Right cardiac atrium (tissue), 5 donors: ENCODE measurements around the gene IDS. TPM values are rescaled to one million over a fixed set of nuclear protein-coding genes. Genes with fewer than 3 reads are reported as not detected.
A peak's percentile ranks its signal among the peaks of the same experiment; 100 is the strongest.
"Not testable (repeated sequence)": the region's sequence is repeated elsewhere in the genome, so short reads cannot be mapped to it uniquely, and the experiment has no call there.

Source experiments
- ATAC-seq, 2 donors: fragments of 200-7000 bp; cut with Tn5 transposase; one replicate each; pipeline versions ENCODE4 v1.8.0 to v1.9.1; 2020; ENCODE audit warnings: moderate library complexity in 2 of 2, mild to moderate bottlenecking in 1 of 2
- DNase-seq, 3 donors: peaks; one replicate each; pipeline ENCODE4 v3.0.0-alpha.2; 2020
- H3K27ac ChIP-seq: one replicate; pipeline ENCODE4 v1.5.1; 2013; ENCODE audit warnings: mild to moderate bottlenecking, low read length, control low read depth, moderate library complexity
- H3K27me3 ChIP-seq: one replicate; pipeline ENCODE4 v1.6.1; 2013; ENCODE audit not compliant: control insufficient read depth, insufficient read depth
- H3K4me1 ChIP-seq: one replicate; pipeline ENCODE4 v1.6.1; 2013; ENCODE audit warnings: low read length; ENCODE audit not compliant: control insufficient read depth, insufficient read depth
- H3K4me3 ChIP-seq: one replicate; pipeline ENCODE4 v1.5.1; 2013; ENCODE audit warnings: low read length, control low read depth
- H3K9me3 ChIP-seq: one replicate; pipeline ENCODE4 v1.6.1; 2013; ENCODE audit warnings: low read length; ENCODE audit not compliant: control insufficient read depth
- WGBS: extraction: QIAGEN DNeasy Blood & Tissue Kit; methylation state at CpG from one replicate; pipeline ENCODE4 v1.1.7; 2013; 5-methylcytosine and 5-hydroxymethylcytosine counted together
- intact Hi-C, 4 donors: fragments of 100-400 bp; cut with DNase I; formaldehyde crosslinking; loops; one replicate each; pipeline versions ENCODE4 v1.11.0 to v1.14.0; 2022 to 2023
- long read RNA-seq, 4 donors: library from polyadenylated mRNA; unstranded; transcript quantifications; one replicate each; pipeline ENCODE4 v2.0.0, GENCODE V29; 2020 to 2021
- polyA plus RNA-seq: library from polyadenylated mRNA; stranded (reverse); fragments of 200-250 nt; gene quantifications from one replicate; pipeline ENCODE4 v1.2.3, GENCODE V29; 2013
- total RNA-seq, 4 donors: library from RNA; stranded (reverse); fragmentation: NEBNext Ultra II Directional; extraction: Animal tissue kit (Norgen Biotek cat#: 25700); gene quantifications; one replicate each; pipeline ENCODE4 v1.2.1, GENCODE V29; 2021
- donor health status: healthy with polysubstance abuse.
- donor health status: DM: no; HTN: yes; CAD: no.
- donor health status: DM: no; HTN: no; CAD: no.
- donor health status: DM: no; HTN: yes; CAD: no; lungs with severe emphysema.
- donor health status: DM: yes; HTN: yes; CAD: no.

The IDS gene, protein sequence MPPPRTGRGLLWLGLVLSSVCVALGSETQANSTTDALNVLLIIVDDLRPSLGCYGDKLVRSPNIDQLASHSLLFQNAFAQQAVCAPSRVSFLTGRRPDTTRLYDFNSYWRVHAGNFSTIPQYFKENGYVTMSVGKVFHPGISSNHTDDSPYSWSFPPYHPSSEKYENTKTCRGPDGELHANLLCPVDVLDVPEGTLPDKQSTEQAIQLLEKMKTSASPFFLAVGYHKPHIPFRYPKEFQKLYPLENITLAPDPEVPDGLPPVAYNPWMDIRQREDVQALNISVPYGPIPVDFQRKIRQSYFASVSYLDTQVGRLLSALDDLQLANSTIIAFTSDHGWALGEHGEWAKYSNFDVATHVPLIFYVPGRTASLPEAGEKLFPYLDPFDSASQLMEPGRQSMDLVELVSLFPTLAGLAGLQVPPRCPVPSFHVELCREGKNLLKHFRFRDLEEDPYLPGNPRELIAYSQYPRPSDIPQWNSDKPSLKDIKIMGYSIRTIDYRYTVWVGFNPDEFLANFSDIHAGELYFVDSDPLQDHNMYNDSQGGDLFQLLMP
- total RNA-seq = 100 to 1,000 TPM in 3 of 4 donors, 10 to 100 TPM in 1; 89.7 to 107 (median 103) TPM
- 43.8 TPM for polyA plus RNA-seq
- long read RNA-seq, donor 1, full-length matches to known transcripts = 57 of 142 reads
- long read RNA-seq, donor 1, partial matches to known transcripts = 30 of 142 reads
- long read RNA-seq, donor 1, other reads (novel, unspliced or antisense) = 55 of 142 reads
- long read RNA-seq, donor 2, full-length matches to known transcripts = 26 of 61 reads
- long read RNA-seq, donor 2, partial matches to known transcripts = 3 of 61 reads
- long read RNA-seq, donor 2, other reads (novel, unspliced or antisense) = 32 of 61 reads
- long read RNA-seq, donor 3, full-length matches to known transcripts = 73 of 186 reads
- long read RNA-seq, donor 3, partial matches to known transcripts = 14 of 186 reads
- long read RNA-seq, donor 3, other reads (novel, unspliced or antisense) = 99 of 186 reads
- long read RNA-seq, donor 4, full-length matches to known transcripts = 17 of 80 reads
- long read RNA-seq, donor 4, partial matches to known transcripts = 7 of 80 reads
- long read RNA-seq, donor 4, other reads (novel, unspliced or antisense) = 56 of 80 reads

DNA sequence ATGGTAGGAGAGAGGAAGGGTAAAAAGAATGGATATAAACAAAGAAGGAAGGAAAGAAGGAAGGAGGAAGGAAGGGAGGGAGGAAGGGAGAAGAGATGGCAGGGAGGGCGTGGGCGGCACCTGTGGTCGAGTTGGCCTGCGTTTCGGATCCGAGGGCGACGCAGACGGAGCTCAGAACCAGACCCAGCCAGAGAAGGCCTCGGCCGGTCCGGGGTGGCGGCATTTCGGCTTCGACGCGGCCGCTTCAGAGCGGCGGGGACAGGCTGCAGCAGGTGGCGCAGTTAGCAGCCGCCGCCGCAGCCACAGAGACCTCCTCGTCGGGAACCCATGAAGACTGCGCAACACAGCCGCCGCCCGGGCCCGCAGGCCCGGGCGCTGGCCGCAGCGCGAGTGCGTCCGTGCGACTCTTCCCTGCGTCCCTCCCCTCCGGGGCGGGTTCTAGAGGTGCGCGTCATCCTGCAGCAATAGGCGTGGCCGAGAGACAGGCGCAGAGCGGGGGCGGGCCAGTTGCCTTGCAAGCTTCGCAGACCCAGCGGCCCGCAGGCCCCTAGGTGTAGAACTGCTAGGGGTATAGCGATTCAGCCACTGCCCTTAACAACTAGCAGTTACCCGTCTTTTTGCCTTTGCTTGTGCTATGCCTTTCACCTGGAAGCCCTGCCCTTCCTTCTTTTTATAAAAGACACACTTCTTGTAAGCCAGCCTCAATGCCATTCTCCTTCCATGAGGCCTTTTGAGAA, at the start of gene IDS:
TSS of gene IDS (minus strand) at position 392 of the 737 bp plus-strand sequence. CDS start at position 223, 169 bp downstream.
- Histone ChIP-seq H3K4me1 (peaks cover 5% of the 10 kb centered on the region), H3K4me3 (peak within 1 kb of the TSS; percentile 61), H3K27me3 (no peaks in the 10 kb centered on the region), H3K9me3 (no peaks in the 10 kb centered on the region), H3K27ac (peak within 1 kb of the TSS; percentile 91)
- 0% methylated on average over 54 of the region's 54 CpGs for WGBS
- ATAC-seq (peak; percentile 97 to 98), DNase-seq (peak; percentile 90 to 96 (median 95))
- intact Hi-C loops = no loop called here

DNA sequence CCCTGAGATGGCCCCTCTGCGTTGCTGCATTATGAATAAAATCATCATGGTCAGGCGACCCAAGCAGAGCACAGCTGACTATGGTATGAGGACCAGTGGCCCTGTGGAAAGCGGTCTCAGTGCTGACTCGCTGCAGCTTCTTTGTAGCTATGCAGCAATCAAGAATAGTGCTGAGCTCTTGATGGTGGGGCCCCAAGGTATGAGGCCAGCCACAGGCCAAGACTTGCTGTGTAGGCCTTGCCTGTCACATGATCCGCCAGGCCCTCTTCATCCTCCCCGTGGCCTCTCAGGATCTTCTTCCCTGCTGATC, 46.8 kb upstream of the IDS start:
- H3K4me3 ChIP-seq, intact Hi-C loops, H3K9me3 ChIP-seq, H3K4me1 ChIP-seq, DNase-seq, ATAC-seq, H3K27ac ChIP-seq, H3K27me3 ChIP-seq: not testable (repeated sequence)
- WGBS = 92% methylated on average over 2 of the region's 6 CpGs

- ATAC-seq, H3K9me3 ChIP-seq, H3K27ac ChIP-seq, DNase-seq, H3K4me1 ChIP-seq, H3K27me3 ChIP-seq, H3K4me3 ChIP-seq, intact Hi-C loops: not testable (repeated sequence)
- WGBS = no CpG with 5 or more reads among the region's 4 CpGs
Measured at GRCh38 chrX:149551245-149551938, 46.3 kb upstream of the IDS start.

DNA sequence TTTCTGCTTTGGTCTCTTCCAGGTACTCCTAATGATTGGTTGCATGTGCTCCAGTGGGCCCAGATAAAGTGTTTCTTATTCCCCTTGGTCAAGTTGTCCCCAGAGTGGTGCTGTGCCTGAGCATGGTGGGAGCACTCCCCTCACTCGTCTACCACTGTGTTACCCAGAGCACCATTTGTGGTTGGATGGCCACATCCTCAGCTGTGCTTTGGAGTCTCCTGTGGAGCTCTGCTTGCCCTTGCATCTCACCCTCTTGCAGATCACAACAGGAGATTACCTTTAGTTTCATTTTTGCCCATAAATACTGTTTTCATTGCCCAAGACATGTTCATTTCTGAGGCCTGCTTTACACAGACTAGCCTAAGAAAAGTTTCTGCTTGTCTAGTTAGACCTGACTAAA, 45.3 kb upstream of the IDS start:
- H3K9me3 ChIP-seq, H3K27me3 ChIP-seq, H3K27ac ChIP-seq, H3K4me3 ChIP-seq, DNase-seq, H3K4me1 ChIP-seq, intact Hi-C loops, ATAC-seq: not testable (repeated sequence)
- WGBS = 100% methylated on average over 1 of the region's 1 CpG

DNA sequence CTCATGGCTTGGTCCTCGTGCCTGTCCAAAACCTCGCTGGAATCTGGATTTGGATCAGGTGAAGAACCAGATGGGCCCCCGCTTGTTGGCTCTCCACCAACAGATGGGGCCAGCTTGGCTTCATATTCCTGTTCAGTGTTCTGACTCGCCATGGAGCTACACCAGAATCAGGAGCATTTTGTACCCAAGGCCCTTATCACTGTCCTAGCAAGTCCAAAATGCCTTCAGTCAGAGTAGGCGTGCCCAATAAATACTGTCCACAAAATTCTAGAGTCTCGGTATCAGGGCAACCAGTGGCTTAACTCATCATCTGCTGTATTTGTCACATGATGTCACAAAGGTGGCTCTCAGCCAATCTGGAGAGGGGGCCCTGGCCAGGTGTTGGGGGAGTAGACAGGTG, 44.6 kb upstream of the IDS start, which contains the start of gene HSFX3:
TSS of gene HSFX3 (minus strand) at position 224 of the 400 bp plus-strand sequence. CDS start at position 152, 72 bp downstream.
- H3K9me3 ChIP-seq, ATAC-seq, H3K27ac ChIP-seq, DNase-seq, H3K27me3 ChIP-seq, H3K4me3 ChIP-seq, H3K4me1 ChIP-seq, intact Hi-C loops: not testable (repeated sequence)
- WGBS = 100% methylated on average over 1 of the region's 6 CpGs

DNA sequence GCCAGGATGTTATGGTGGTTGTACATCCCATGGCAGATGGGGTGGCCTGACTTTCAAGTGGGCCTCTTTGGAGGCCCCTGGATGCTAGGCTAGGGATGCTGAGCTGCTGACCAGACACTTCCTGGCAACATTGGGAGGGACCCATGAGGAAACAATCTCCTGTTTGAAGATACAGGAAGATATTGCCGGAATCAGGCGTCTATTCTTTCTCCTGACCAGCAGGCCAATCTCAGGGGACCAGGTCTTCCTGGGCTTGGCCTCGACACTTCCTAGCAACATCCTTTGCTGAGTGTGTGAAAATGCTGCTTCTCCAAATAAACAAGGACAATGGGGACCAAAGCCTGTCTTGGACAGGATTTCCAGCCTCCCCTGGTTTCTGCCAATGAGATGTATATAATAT, 42.7 kb upstream of the IDS start:
- intact Hi-C loops, H3K4me3 ChIP-seq, ATAC-seq, H3K27ac ChIP-seq, DNase-seq, H3K4me1 ChIP-seq, H3K27me3 ChIP-seq, H3K9me3 ChIP-seq: not testable (repeated sequence)
- 60% methylated on average over 1 of the region's 3 CpGs for WGBS

DNA sequence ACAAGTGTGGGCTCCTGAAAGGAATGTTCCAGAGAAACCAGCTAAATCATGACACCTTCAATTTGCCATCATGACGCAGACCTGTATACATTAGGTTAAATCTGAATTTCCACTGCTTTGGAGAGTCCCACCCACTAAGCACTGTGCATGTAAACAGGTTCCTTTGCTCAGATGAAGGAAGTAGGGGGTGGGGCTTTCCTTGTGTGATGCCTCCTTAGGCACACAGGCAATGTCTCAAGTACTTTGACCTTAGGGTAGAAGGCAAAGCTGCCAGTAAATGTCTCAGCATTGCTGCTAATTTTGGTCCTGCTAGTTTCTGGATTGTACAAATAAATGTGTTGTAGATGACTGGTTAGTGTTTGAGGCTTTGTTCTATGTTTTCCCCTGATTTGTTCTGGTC, 41.9 kb upstream of the IDS start:
- H3K9me3 ChIP-seq, H3K27me3 ChIP-seq, H3K27ac ChIP-seq, ATAC-seq, H3K4me3 ChIP-seq, intact Hi-C loops, DNase-seq, H3K4me1 ChIP-seq: not testable (repeated sequence)
- 96% methylated on average over 1 of the region's 1 CpG for WGBS

- WGBS = 69% methylated on average over 19 of the region's 29 CpGs
- H3K27me3 ChIP-seq, H3K4me1 ChIP-seq, DNase-seq, H3K9me3 ChIP-seq, H3K27ac ChIP-seq, ATAC-seq, H3K4me3 ChIP-seq, intact Hi-C loops: not testable (repeated sequence)
Measured at GRCh38 chrX:149545545-149546543, 40.7 kb upstream of the IDS start.

DNA sequence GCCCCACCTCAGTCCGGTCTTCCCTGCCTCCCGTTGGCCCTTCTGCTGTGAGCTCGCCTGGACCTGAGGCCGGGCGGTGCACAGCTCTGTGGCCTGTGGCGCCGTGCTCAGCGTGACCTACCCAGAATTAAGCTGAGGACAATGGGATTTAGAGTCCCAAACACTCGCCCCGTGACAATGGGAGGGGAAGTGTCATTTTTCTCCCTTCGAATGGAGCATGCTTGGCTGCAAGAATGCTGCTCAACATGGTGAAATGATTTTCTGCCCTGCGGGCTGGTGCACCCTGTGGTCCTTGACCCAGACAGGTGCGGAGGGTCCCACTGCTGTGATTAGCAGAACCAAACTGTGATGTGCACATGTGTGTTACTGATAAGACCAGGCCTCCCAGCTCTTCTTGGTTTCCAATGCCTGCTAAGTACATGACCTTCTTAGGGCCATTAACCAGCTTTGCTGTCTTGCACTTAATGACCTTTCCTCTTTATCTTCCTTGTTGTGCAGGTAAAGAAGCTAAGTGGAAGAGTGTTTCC, 36.5 kb upstream of the IDS start:
- no peak for ATAC-seq
- H3K4me1 ChIP-seq = no peaks in the 10 kb centered on the region
- 14% methylated on average over 13 of the region's 13 CpGs for WGBS
- intact Hi-C loops = no loop called here
- H3K27ac ChIP-seq = peak overlapping the region; percentile 71
- peak in 1 of 3 donors; percentile 57 for DNase-seq
- H3K4me3 ChIP-seq = peak overlapping the region; percentile 59
- H3K9me3 ChIP-seq = no peaks in the 10 kb centered on the region
- no peaks in the 10 kb centered on the region for H3K27me3 ChIP-seq
